Kidney tubule cell (primary cell): ENCODE results near the gene SLC25A23.
"Not testable (repeated sequence)": the region's sequence is repeated elsewhere in the genome, so short reads cannot be mapped to it uniquely, and the experiment has no call there.

Experiments
- DNase-seq: peaks from one replicate; pipeline ENCODE4 v3.0.0-alpha.2; 2018; ENCODE audit warnings: low spot score

SLC25A23 gene

GRCh38 chr19:6402058-6402457, 57.5 kb downstream of the SLC25A23 start:
- DNase-seq = no peak

GRCh38 chr19:6400062-6400944, 59.3 kb downstream of the SLC25A23 start:
- DNase-seq = not testable (repeated sequence)

GRCh38 chr19:6396305-6396704, 63.3 kb downstream of the SLC25A23 start:
- no peak for DNase-seq

GRCh38 chr19:6394831-6395230, 64.8 kb downstream of the SLC25A23 start:
- DNase-seq = no peak

- DNase-seq = no peak
These were observed 65.6 kb downstream of the SLC25A23 start for GRCh38 chr19:6393983-6394412.

GRCh38 chr19:6393074-6393982, 66.3 kb downstream of the SLC25A23 start, which contains the start of gene GTF2F1:
Gene GTF2F1 (minus strand): TSS chr19:6393164. CDS start chr19:6392995, 169 bp downstream.
- DNase-seq = peak; percentile 94

GRCh38 chr19:6392221-6393073, 67.1 kb downstream of the SLC25A23 start:
- no peak for DNase-seq
